Measurements from ENCODE around the gene ZNF136.

DNA sequence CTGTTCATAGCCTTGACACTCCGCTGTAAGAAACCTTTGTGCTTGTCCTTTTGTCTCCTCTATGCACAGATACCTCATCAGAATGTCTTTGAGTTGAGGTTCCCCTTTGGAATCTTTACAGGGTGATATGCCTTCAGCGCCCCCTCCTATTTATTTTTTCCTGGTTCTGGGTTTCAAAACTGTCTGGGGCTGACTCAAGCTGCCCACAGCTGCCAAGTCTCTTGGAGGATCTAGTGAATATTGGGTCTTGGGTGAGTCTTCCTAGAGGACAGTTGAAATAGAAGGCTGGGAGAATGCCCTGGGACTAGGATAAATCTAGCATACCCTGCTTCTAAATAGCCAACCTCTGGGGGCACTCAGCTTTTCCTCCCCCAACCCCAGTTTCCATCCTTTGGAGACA lies 930 bp downstream of the ZNF136 start:
- TF ChIP-seq POLR2A (IDR thresholded peaks at IDR 0.05): no peak
- TF ChIP-seq, protein P1, sequence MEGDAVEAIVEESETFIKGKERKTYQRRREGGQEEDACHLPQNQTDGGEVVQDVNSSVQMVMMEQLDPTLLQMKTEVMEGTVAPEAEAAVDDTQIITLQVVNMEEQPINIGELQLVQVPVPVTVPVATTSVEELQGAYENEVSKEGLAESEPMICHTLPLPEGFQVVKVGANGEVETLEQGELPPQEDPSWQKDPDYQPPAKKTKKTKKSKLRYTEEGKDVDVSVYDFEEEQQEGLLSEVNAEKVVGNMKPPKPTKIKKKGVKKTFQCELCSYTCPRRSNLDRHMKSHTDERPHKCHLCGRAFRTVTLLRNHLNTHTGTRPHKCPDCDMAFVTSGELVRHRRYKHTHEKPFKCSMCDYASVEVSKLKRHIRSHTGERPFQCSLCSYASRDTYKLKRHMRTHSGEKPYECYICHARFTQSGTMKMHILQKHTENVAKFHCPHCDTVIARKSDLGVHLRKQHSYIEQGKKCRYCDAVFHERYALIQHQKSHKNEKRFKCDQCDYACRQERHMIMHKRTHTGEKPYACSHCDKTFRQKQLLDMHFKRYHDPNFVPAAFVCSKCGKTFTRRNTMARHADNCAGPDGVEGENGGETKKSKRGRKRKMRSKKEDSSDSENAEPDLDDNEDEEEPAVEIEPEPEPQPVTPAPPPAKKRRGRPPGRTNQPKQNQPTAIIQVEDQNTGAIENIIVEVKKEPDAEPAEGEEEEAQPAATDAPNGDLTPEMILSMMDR (IDR thresholded peaks at IDR 0.05): no peak

Measured in breast epithelium (tissue), 3 donors.